IMR-90 (cell line): ENCODE data around the gene ABCA5. TPM values are rescaled to one million over a fixed set of nuclear protein-coding genes. Genes with fewer than 3 reads are reported as not detected.

Experiments used
- ATAC-seq: fragments of 200-7000 bp; cut with Tn5 transposase; 2 replicates; pipeline ENCODE4 v1.9.1; 2020; ENCODE audit warnings: low read depth, mild to moderate bottlenecking, moderate library complexity
- BruUV-seq: library from RNA; stranded (reverse); fragments of 400-500 nt; replicated peaks from 2 replicates; lab custom pipeline; 2021; lab: Mats Ljungman, UMichigan
- CTCF ChIA-PET: fragments of 300-600 bp; formaldehyde crosslinking; extraction: SDS; loops from one replicate; lab custom pipeline; 2021; ENCODE audit warnings: antibody characterized with exemption; lab: Yijun Ruan, JAX
- POLR2A ChIA-PET: fragments of 300-600 bp; sonication (Branson Sonifier 250); formaldehyde crosslinking; loops from one replicate; lab custom pipeline; 2022; ENCODE audit warnings: antibody characterized with exemption; ENCODE audit not compliant: unreplicated experiment; lab: Charles Lee
- DNase-seq: peaks from one replicate; pipeline ENCODE4 v3.0.0; 2013
- H2AFZ ChIP-seq: replicated peaks from 2 replicates; pipeline ENCODE3; 2013; ENCODE audit warnings: low read length, mild to moderate bottlenecking; ENCODE audit not compliant: poor library complexity
- H2AK5ac ChIP-seq: 2 replicates; pipeline ENCODE4 v1.6.1; 2013; ENCODE audit warnings: low read depth, low read length, inconsistent platforms
- H2AK9ac ChIP-seq: replicated peaks from 2 replicates; pipeline ENCODE3; 2013; ENCODE audit warnings: mild to moderate bottlenecking, low read depth, low read length, moderate library complexity; ENCODE audit not compliant: poor library complexity
- H2BK120ac ChIP-seq: 2 replicates; pipeline ENCODE4 v1.6.1; 2013; ENCODE audit warnings: low read depth, low read length, inconsistent platforms
- H2BK15ac ChIP-seq: 3 replicates; pipeline ENCODE4 v1.6.1; 2013; ENCODE audit warnings: low read depth, low read length, inconsistent platforms
- H2BK20ac ChIP-seq: 2 replicates; pipeline ENCODE4 v1.6.1; 2013; ENCODE audit warnings: low read depth, mild to moderate bottlenecking, inconsistent platforms, low read length, moderate library complexity
- H2BK5ac ChIP-seq: 2 replicates; pipeline ENCODE4 v1.6.1; 2013; ENCODE audit warnings: mild to moderate bottlenecking, low read depth, low read length, inconsistent platforms; ENCODE audit not compliant: poor library complexity, severe bottlenecking
- H3K14ac ChIP-seq: replicated peaks from 2 replicates; pipeline ENCODE4 v1.6.1; 2013; ENCODE audit warnings: low read depth, low read length, inconsistent platforms
- H3K18ac ChIP-seq: 2 replicates; pipeline ENCODE4 v1.6.1; 2013; ENCODE audit warnings: low read depth, low read length, control low read depth
- H3K23ac ChIP-seq: 2 replicates; pipeline ENCODE4 v1.6.1; 2013; ENCODE audit warnings: low read depth, low read length, inconsistent platforms
- H3K27ac ChIP-seq: 2 replicates; pipeline ENCODE4 v1.5.1; 2013; ENCODE audit warnings: mild to moderate bottlenecking, control low read depth, low read length; ENCODE audit not compliant: insufficient read depth
- H3K27me3 ChIP-seq: 2 replicates; pipeline ENCODE4 v1.6.1; 2013; ENCODE audit warnings: low read length; ENCODE audit not compliant: control insufficient read depth, insufficient read depth
- H3K36me3 ChIP-seq: 2 replicates; pipeline ENCODE4 v1.6.1; 2013; ENCODE audit warnings: low read length, mixed read lengths; ENCODE audit not compliant: control insufficient read depth, insufficient read depth
- H3K4ac ChIP-seq: 2 replicates; pipeline ENCODE4 v1.6.1; 2013; ENCODE audit warnings: low read depth, low read length, inconsistent platforms
- H3K4me1 ChIP-seq: 2 replicates; pipeline ENCODE4 v1.6.1; 2013; ENCODE audit warnings: low read length, mixed read lengths; ENCODE audit not compliant: control insufficient read depth, insufficient read depth
- H3K4me2 ChIP-seq: 2 replicates; pipeline ENCODE4 v1.6.1; 2013; ENCODE audit warnings: low read depth, mild to moderate bottlenecking, control low read depth, low read length, moderate library complexity
- H3K4me3 ChIP-seq: 2 replicates; pipeline ENCODE4 v1.5.1; 2013; ENCODE audit warnings: low read depth, mild to moderate bottlenecking, control low read depth, low read length, moderate library complexity; ENCODE audit not compliant: insufficient read depth
- H3K56ac ChIP-seq: 2 replicates; pipeline ENCODE4 v1.6.1; 2013; ENCODE audit warnings: low read length, inconsistent platforms; ENCODE audit not compliant: insufficient read depth; ENCODE audit errors: extremely low read depth
- H3K79me1 ChIP-seq, 2 experiments: 2 replicates each; pipeline ENCODE4 v1.6.1; 2013; ENCODE audit warnings: low read length in 2 of 2, inconsistent platforms in 1 of 2, low read depth in 1 of 2
- H3K9ac ChIP-seq: 2 replicates; pipeline ENCODE4 v1.6.1; 2013; ENCODE audit warnings: low read depth, low read length, control low read depth
- H3K9me1 ChIP-seq: 2 replicates; pipeline ENCODE4 v1.6.1; 2013; ENCODE audit warnings: low read length, inconsistent platforms; ENCODE audit not compliant: insufficient read depth
- H3K9me3 ChIP-seq: 2 replicates; pipeline ENCODE4 v1.6.1; 2013; ENCODE audit warnings: low read length; ENCODE audit not compliant: control insufficient read depth, insufficient read depth
- H4K20me1 ChIP-seq: 2 replicates; pipeline ENCODE4 v1.6.1; 2013; ENCODE audit warnings: low read length, inconsistent platforms; ENCODE audit not compliant: insufficient read depth
- H4K5ac ChIP-seq: 2 replicates; pipeline ENCODE4 v1.6.1; 2013; ENCODE audit warnings: mild to moderate bottlenecking, low read depth, low read length, control low read depth
- H4K8ac ChIP-seq, 2 experiments: 2 replicates each; pipeline ENCODE4 v1.6.1; 2013; ENCODE audit warnings: low read depth in 2 of 2, low read length in 2 of 2, control low read depth in 1 of 2, inconsistent platforms in 1 of 2
- H4K91ac ChIP-seq: 2 replicates; pipeline ENCODE4 v1.6.1; 2013; ENCODE audit warnings: low read depth, low read length, inconsistent platforms; ENCODE audit not compliant: insufficient read depth
- BHLHE40 ChIP-seq: fragments of 150-350 bp; IDR thresholded peaks from 2 replicates; pipeline ENCODE4 v1.6.1; 2016; ENCODE audit warnings: mild to moderate bottlenecking, low read depth, low read length
- CHD1 ChIP-seq: IDR thresholded peaks from 2 replicates; pipeline ENCODE4 v1.6.1; 2012; ENCODE audit warnings: low read depth, low read length, improper control_type of control experiment
- CTCF ChIP-seq: conservative IDR thresholded peaks from 2 replicates; pipeline ENCODE4 v1.5.1; 2012; ENCODE audit warnings: mild to moderate bottlenecking, low read depth, low read length, improper control_type of control experiment
- ELK1 ChIP-seq: fragments of 150-350 bp; IDR thresholded peaks from 2 replicates; pipeline ENCODE4 v1.6.1; 2016; ENCODE audit warnings: low read depth, mild to moderate bottlenecking, low read length, moderate library complexity, borderline replicate concordance
- FOS ChIP-seq: fragments of 150-350 bp; IDR thresholded peaks from 2 replicates; pipeline ENCODE4 v1.6.1; 2016; ENCODE audit warnings: low read depth, low read length
- MAFK ChIP-seq: IDR thresholded peaks from 2 replicates; pipeline ENCODE4 v1.6.1; 2012; ENCODE audit warnings: low read depth, low read length, improper control_type of control experiment
- MAZ ChIP-seq: IDR thresholded peaks from 2 replicates; pipeline ENCODE4 v1.6.1; 2012; ENCODE audit warnings: low read depth, mild to moderate bottlenecking, low read length, improper control_type of control experiment, moderate library complexity, borderline replicate concordance
- MXI1 ChIP-seq: IDR thresholded peaks from 2 replicates; pipeline ENCODE4 v1.6.1; 2012; ENCODE audit warnings: low read depth, mild to moderate bottlenecking, low read length, moderate library complexity, borderline replicate concordance
- NFE2L2 ChIP-seq: fragments of 150-350 bp; IDR thresholded peaks from 2 replicates; pipeline ENCODE4 v1.6.1; 2016; ENCODE audit warnings: low read depth, mild to moderate bottlenecking, low read length
- POLR2A ChIP-seq: IDR thresholded peaks from 2 replicates; pipeline ENCODE4 v1.6.1; 2012; ENCODE audit warnings: mild to moderate bottlenecking, low read depth, low read length
- RAD21 ChIP-seq: IDR thresholded peaks from 2 replicates; pipeline ENCODE4 v1.6.1; 2012; ENCODE audit warnings: low read length, improper control_type of control experiment
- RCOR1 ChIP-seq: IDR thresholded peaks from 2 replicates; pipeline ENCODE4 v1.6.1; 2012; ENCODE audit warnings: mild to moderate bottlenecking, low read length, improper control_type of control experiment; ENCODE audit not compliant: insufficient replicate concordance
- RFX5 ChIP-seq: IDR thresholded peaks from 2 replicates; pipeline ENCODE4 v1.8.0; 2012; ENCODE audit warnings: low read depth, mild to moderate bottlenecking, low read length, moderate library complexity
- SMC3 ChIP-seq: fragments of 150-350 bp; IDR thresholded peaks from 2 replicates; pipeline ENCODE4 v1.6.1; 2016; ENCODE audit warnings: low read depth, mild to moderate bottlenecking, antibody characterized with exemption, low read length, moderate library complexity
- USF2 ChIP-seq: fragments of 150-350 bp; IDR thresholded peaks from 2 replicates; pipeline ENCODE4 v1.6.1; 2017; ENCODE audit warnings: mild to moderate bottlenecking, antibody characterized with exemption, low read length, low read depth
- dilution Hi-C: fragments of 300-500 bp; cut with HindIII; formaldehyde crosslinking; loops from one replicate; pipeline ENCODE4 v1.14.3; 2018; ENCODE audit warnings: low sequenced_read_pairs; ENCODE audit not compliant: unreplicated experiment
- in situ Hi-C: fragments of 300-500 bp; cut with MboI; formaldehyde crosslinking; loops from 3 replicates; pipeline ENCODE4 v1.14.3; 2019; ENCODE audit warnings: low sequenced_read_pairs, inconsistent platforms, mixed read lengths
- intact Hi-C: fragments of 100-400 bp; cut with micrococcal nuclease; formaldehyde crosslinking; loops from 2 replicates; pipeline ENCODE4 v1.10.0; 2022
- polyA plus RNA-seq, 3 experiments: library from polyadenylated mRNA; depleted of rRNA; stranded (reverse); fragments of >200 nt; gene quantifications; 2 replicates each; pipeline ENCODE4 v1.2.3, GENCODE V29; 2012; ENCODE audit warnings: low replicate concordance in 1 of 3
- total RNA-seq: library from RNA; depleted of rRNA; stranded (reverse); fragments of >200 nt; gene quantifications from 2 replicates; pipeline ENCODE4 v1.2.3, GENCODE V29; 2012

The ABCA5 gene
- total and polyA plus RNA-seq, 2 of the 4 experiments (the other 2 are of a cell fraction), result 1.3 to 2.3 TPM

GRCh38 chr17:69344939-69345338 is 18.0 kb upstream of the ABCA5 start:
- no peak overlapping the region for H3K18ac ChIP-seq
- TF ChIP-seq NFE2L2 (no peak), RFX5 (no peak), ELK1 (no peak), MAFK (no peak), POLR2A (no peak), USF2 (no peak), MAZ (no peak), SMC3 (no peak), RAD21 (no peak), BHLHE40 (no peak), CTCF (no peak), FOS (no peak), RCOR1 (no peak), CHD1 (no peak), MXI1 (no peak)
- no peaks in the 10 kb centered on the region for H3K9me1 ChIP-seq
- H3K27ac ChIP-seq, result no peak overlapping the region
- H3K23ac ChIP-seq, result no peak overlapping the region
- H3K9ac ChIP-seq, result no peak overlapping the region
- H3K4ac ChIP-seq, result no peak overlapping the region
- no peak overlapping the region for H3K14ac ChIP-seq
- ChIA-PET CTCF (interaction anchor here (0.6 kb wide), 1 partner anchor 1161 kb away, joined by 3 read pairs; no protein-coding TSS in a partner anchor), POLR2A (no interaction called here)
- H3K27me3 ChIP-seq, result no peaks in the 10 kb centered on the region
- no peak for ATAC-seq
- no peaks in the 10 kb centered on the region for H3K4me1 ChIP-seq
- no peaks in the 10 kb centered on the region for H4K20me1 ChIP-seq
- in situ Hi-C loops (no loop called here), dilution Hi-C loops (no loop called here), intact Hi-C loops (no loop called here)
- no peaks in the 10 kb centered on the region for H3K9me3 ChIP-seq
- no peak overlapping the region for H4K8ac ChIP-seq
- H3K36me3 ChIP-seq, result no peaks in the 10 kb centered on the region
- H3K4me3 ChIP-seq, result no peak overlapping the region
- H3K79me1 ChIP-seq, result no peaks in the 10 kb centered on the region
- no peak overlapping the region for H2AK5ac ChIP-seq
- H2AK9ac ChIP-seq, result no peak overlapping the region
- H3K4me2 ChIP-seq, result no peak overlapping the region
- no TSS peak for BruUV-seq
- no peak overlapping the region for H2BK5ac ChIP-seq
- H4K5ac ChIP-seq, result no peak overlapping the region
- H2AFZ ChIP-seq, result no peak overlapping the region
- no peak overlapping the region for H2BK120ac ChIP-seq
- DNase-seq, result no peak
- H4K91ac ChIP-seq, result no peak overlapping the region
- no peak overlapping the region for H3K56ac ChIP-seq
- H2BK20ac ChIP-seq, result no peak overlapping the region
- no peak overlapping the region for H2BK15ac ChIP-seq
